Vagina (tissue), 2 donors: ENCODE results near the gene PAWR. TPM values are rescaled to one million over a fixed set of nuclear protein-coding genes. Genes with fewer than 3 reads are reported as not detected.

Source experiments
- DNase-seq, 2 donors: peaks; one replicate each; pipeline ENCODE4 v3.0.0-alpha.2; 2017; ENCODE audit errors: extremely low spot score in 2 of 2
- H3K27ac ChIP-seq: fragments of 200-600 bp; sonication (generic); one replicate; pipeline ENCODE4 v1.5.1; 2019
- H3K27me3 ChIP-seq: fragments of 200-600 bp; sonication (generic); one replicate; pipeline ENCODE4 v1.5.1; 2019
- H3K36me3 ChIP-seq, 2 donors: fragments of 200-600 bp; sonication (generic); one replicate each; pipeline ENCODE4 v1.5.1; 2017 to 2019
- H3K4me1 ChIP-seq: fragments of 200-600 bp; sonication (generic); one replicate; pipeline ENCODE4 v1.5.1; 2019
- H3K4me3 ChIP-seq, 2 donors: fragments of 200-600 bp; sonication (generic); 1 replicate in 1 of 2; 2 replicates in 1 of 2; pipeline ENCODE4 v1.5.1; 2016 to 2019
- H3K9me3 ChIP-seq: fragments of 200-600 bp; sonication (generic); one replicate; pipeline ENCODE4 v1.5.1; 2019
- CTCF ChIP-seq, 3 experiments: fragments of 450-650 bp in 2 of 3; fragments of 200-600 bp in 1 of 3; sonication (generic) in 1 of 3; IDR thresholded peaks; one replicate each; pipeline ENCODE4 v1.5.1; 2017 to 2019; ENCODE audit warnings: antibody characterized with exemption in 3 of 3, mild to moderate bottlenecking in 2 of 3, moderate library complexity in 2 of 3
- POLR2A ChIP-seq, 2 donors: fragments of 450-650 bp; IDR thresholded peaks; one replicate each; pipeline ENCODE4 v1.6.1; 2017; ENCODE audit warnings: antibody characterized with exemption in 2 of 2, mild to moderate bottlenecking in 2 of 2, moderate library complexity in 2 of 2
- POLR2AphosphoS5 ChIP-seq, 2 donors: sonication (generic); formaldehyde crosslinking; IDR thresholded peaks; one replicate each; pipeline ENCODE4 v1.9.0; 2017; ENCODE audit warnings: antibody characterized with exemption in 2 of 2, mild to moderate bottlenecking in 2 of 2, low read depth in 1 of 2; ENCODE audit not compliant: insufficient read depth in 1 of 2
- intact Hi-C: fragments of 100-400 bp; cut with DNase I; formaldehyde crosslinking; loops from one replicate; pipeline ENCODE4 v1.15.1; 2023
- total RNA-seq: library from RNA; depleted of rRNA; stranded (reverse); fragments of >200 nt; gene quantifications from one replicate; pipeline ENCODE4 v1.2.3, GENCODE V29; 2016

The PAWR gene
- total RNA-seq, 1 donor from 2014 or later, result 103 TPM

- no peak overlapping the region for H3K4me3 ChIP-seq
- no peaks in the 10 kb centered on the region for H3K4me1 ChIP-seq
- TF ChIP-seq POLR2AphosphoS5 (IDR thresholded peaks at IDR 0.05; ENCODE audit: insufficient read depth in 1 of 2, low read depth in 1 of 2) (no peak), CTCF (IDR thresholded peaks at IDR 0.05) (no peak), POLR2A (IDR thresholded peaks at IDR 0.05) (no peak)
- DNase-seq, result no peak
- no peaks in the 10 kb centered on the region for H3K27me3 ChIP-seq
- intact Hi-C loops, result no loop called here
- no peaks in the 10 kb centered on the region for H3K9me3 ChIP-seq
- H3K36me3 ChIP-seq, result no peaks in the 10 kb centered on the region
- no peak overlapping the region for H3K27ac ChIP-seq
These were observed 100.0 kb downstream of the PAWR start for GRCh38 chr12:79590751-79591150.

- Histone ChIP-seq H3K27me3 (no peaks in the 10 kb centered on the region), H3K27ac (no peak overlapping the region), H3K36me3 (no peaks in the 10 kb centered on the region), H3K9me3 (no peaks in the 10 kb centered on the region), H3K4me3 (no peak overlapping the region), H3K4me1 (no peaks in the 10 kb centered on the region)
- intact Hi-C loops, result no loop called here
- TF ChIP-seq CTCF (IDR thresholded peaks at IDR 0.05), result no peak
- TF ChIP-seq POLR2AphosphoS5 (IDR thresholded peaks at IDR 0.05; ENCODE audit: insufficient read depth in 1 of 2, low read depth in 1 of 2), result no peak
- no peak for TF ChIP-seq POLR2A (IDR thresholded peaks at IDR 0.05)
- no peak for DNase-seq
These were observed 103.4 kb downstream of the PAWR start for GRCh38 chr12:79587368-79587767.

GRCh38 chr12:79585147-79585546 is 105.6 kb downstream of the PAWR start:
- H3K36me3 ChIP-seq, result no peaks in the 10 kb centered on the region
- no peak for TF ChIP-seq POLR2AphosphoS5 (IDR thresholded peaks at IDR 0.05; ENCODE audit: insufficient read depth in 1 of 2, low read depth in 1 of 2)
- TF ChIP-seq CTCF (IDR thresholded peaks at IDR 0.05), result no peak
- DNase-seq, result no peak
- no peaks in the 10 kb centered on the region for H3K9me3 ChIP-seq
- H3K27me3 ChIP-seq, result no peaks in the 10 kb centered on the region
- no peak overlapping the region for H3K27ac ChIP-seq
- intact Hi-C loops, result no loop called here
- no peak overlapping the region for H3K4me3 ChIP-seq
- H3K4me1 ChIP-seq, result no peaks in the 10 kb centered on the region

GRCh38 chr12:79573820-79574219 is 116.9 kb downstream of the PAWR start:
- no peaks in the 10 kb centered on the region for H3K27me3 ChIP-seq
- H3K4me1 ChIP-seq, result no peaks in the 10 kb centered on the region
- H3K36me3 ChIP-seq, result peaks cover 0 to 19% of the 10 kb centered on the region in 2 donors
- no peak for DNase-seq
- no peak overlapping the region for H3K27ac ChIP-seq
- no peak overlapping the region for H3K4me3 ChIP-seq
- intact Hi-C loops, result no loop called here
- TF ChIP-seq POLR2AphosphoS5 (IDR thresholded peaks at IDR 0.05; ENCODE audit: insufficient read depth in 1 of 2, low read depth in 1 of 2) (no peak), POLR2A (IDR thresholded peaks at IDR 0.05) (no peak), CTCF (IDR thresholded peaks at IDR 0.05) (no peak)
- H3K9me3 ChIP-seq, result peaks cover 7% of the 10 kb centered on the region

GRCh38 chr12:79569679-79570078 is 121.1 kb downstream of the PAWR start:
- peaks cover 7% of the 10 kb centered on the region for H3K9me3 ChIP-seq
- peaks cover 0 to 13% of the 10 kb centered on the region in 2 donors for H3K36me3 ChIP-seq
- intact Hi-C loops, result no loop called here
- H3K4me1 ChIP-seq, result no peaks in the 10 kb centered on the region
- no peak overlapping the region for H3K27ac ChIP-seq
- no peak for DNase-seq
- no peaks in the 10 kb centered on the region for H3K27me3 ChIP-seq
- no peak for TF ChIP-seq POLR2A (IDR thresholded peaks at IDR 0.05)
- no peak for TF ChIP-seq CTCF (IDR thresholded peaks at IDR 0.05)
- TF ChIP-seq POLR2AphosphoS5 (IDR thresholded peaks at IDR 0.05; ENCODE audit: insufficient read depth in 1 of 2, low read depth in 1 of 2), result no peak
- no peak overlapping the region for H3K4me3 ChIP-seq
